GM23338 (cell line): Measurements from ENCODE around the gene SMR3A. TPM values are rescaled to one million over a fixed set of nuclear protein-coding genes. Genes with fewer than 3 reads are reported as not detected.

Experiments
- ATAC-seq: fragments of 200-7000 bp; cut with Tn5 transposase; 3 replicates; pipeline ENCODE4 v1.9.1; 2020
- DNase-seq: peaks from one replicate; pipeline ENCODE4 v3.0.0-alpha.2; 2015; ENCODE audit warnings: low spot score
- H2AFZ ChIP-seq: fragments of 200-600 bp; sonication (generic); 2 replicates; pipeline ENCODE4 v1.8.0; 2016; ENCODE audit warnings: antibody characterized with exemption, mild to moderate bottlenecking, moderate library complexity
- H3F3A ChIP-seq: fragments of 200-600 bp; sonication (generic); replicated peaks from 2 replicates; pipeline ENCODE4 v1.8.0; 2017; ENCODE audit warnings: antibody characterized with exemption, mixed run types, low read depth
- H3K27ac ChIP-seq: fragments of 200-600 bp; sonication (generic); 2 replicates; pipeline ENCODE4 v1.6.1; 2016; ENCODE audit warnings: low read depth
- H3K27me3 ChIP-seq: fragments of 200-600 bp; sonication (generic); 2 replicates; pipeline ENCODE4 v1.8.0; 2016; ENCODE audit warnings: mild to moderate bottlenecking, mixed run types, moderate library complexity; ENCODE audit not compliant: insufficient read depth
- H3K36me3 ChIP-seq: fragments of 200-600 bp; sonication (generic); 2 replicates; pipeline ENCODE4 v1.8.0; 2016; ENCODE audit warnings: mild to moderate bottlenecking; ENCODE audit not compliant: insufficient read depth
- H3K4me1 ChIP-seq: fragments of 200-600 bp; sonication (generic); 2 replicates; pipeline ENCODE4 v1.8.0; 2016; ENCODE audit warnings: mild to moderate bottlenecking, moderate library complexity; ENCODE audit not compliant: insufficient read depth
- H3K4me2 ChIP-seq: fragments of 200-600 bp; sonication (generic); 2 replicates; pipeline ENCODE4 v1.7.1; 2017; ENCODE audit warnings: mixed run types
- H3K4me3 ChIP-seq: fragments of 200-600 bp; sonication (generic); 2 replicates; pipeline ENCODE4 v1.6.1; 2016; ENCODE audit warnings: mixed run types
- H3K79me2 ChIP-seq: fragments of 200-600 bp; sonication (generic); replicated peaks from 2 replicates; pipeline ENCODE4 v1.8.0; 2017; ENCODE audit warnings: mild to moderate bottlenecking; ENCODE audit not compliant: insufficient read depth
- H3K9me2 ChIP-seq: fragments of 200-600 bp; sonication (generic); 2 replicates; pipeline ENCODE4 v1.8.0; 2017; ENCODE audit not compliant: insufficient read depth
- H4K20me1 ChIP-seq: fragments of 200-600 bp; sonication (generic); replicated peaks from 2 replicates; pipeline ENCODE4 v1.8.0; 2017; ENCODE audit warnings: mild to moderate bottlenecking; ENCODE audit not compliant: insufficient read depth
- H3K27ac Mint-ChIP-seq: 2 replicates; pipeline ENCODE4 v1.8.0; 2020; ENCODE audit warnings: inconsistent platforms, mild to moderate bottlenecking, moderate library complexity, mixed read lengths
- H3K27me3 Mint-ChIP-seq: 3 replicates; pipeline ENCODE4 v1.8.0; 2022; ENCODE audit warnings: low read depth, mild to moderate bottlenecking, moderate library complexity, mixed read lengths, inconsistent platforms; ENCODE audit not compliant: insufficient read depth, poor library complexity
- H3K36me3 Mint-ChIP-seq: 3 replicates; pipeline ENCODE4 v1.8.0; 2021; ENCODE audit warnings: low read depth, mild to moderate bottlenecking, inconsistent platforms, moderate library complexity, mixed read lengths
- H3K4me1 Mint-ChIP-seq: 3 replicates; pipeline ENCODE4 v1.8.0; 2020; ENCODE audit warnings: mild to moderate bottlenecking, inconsistent platforms, mixed read lengths
- H3K4me3 Mint-ChIP-seq: 3 replicates; pipeline ENCODE4 v1.8.0; 2021; ENCODE audit warnings: moderate library complexity, mild to moderate bottlenecking, inconsistent platforms, mixed read lengths
- H3K9me3 Mint-ChIP-seq: 3 replicates; pipeline ENCODE4 v1.8.0; 2020; ENCODE audit warnings: moderate library complexity, mild to moderate bottlenecking, inconsistent platforms, mixed read lengths
- CREB1 ChIP-seq: fragments of 250-450 bp; sonication (Bioruptor Pico); IDR thresholded peaks from 2 replicates; pipeline ENCODE4 v1.5.0; 2020; ENCODE audit warnings: low read depth, mild to moderate bottlenecking, moderate library complexity
- EZH2 ChIP-seq: fragments of 200-600 bp; sonication (generic); IDR thresholded peaks from one replicate; pipeline ENCODE4 v1.8.0; 2017; ENCODE audit warnings: antibody characterized with exemption, mild to moderate bottlenecking, low read depth; ENCODE audit not compliant: unreplicated experiment
- EZH2phosphoT487 ChIP-seq: fragments of 200-600 bp; sonication (generic); IDR thresholded peaks from one replicate; pipeline ENCODE4 v1.8.1; 2018; ENCODE audit warnings: antibody characterized with exemption; ENCODE audit not compliant: unreplicated experiment
- JUNB ChIP-seq: IDR thresholded peaks from one replicate; pipeline ENCODE4 v1.6.1; 2016; ENCODE audit warnings: antibody characterized with exemption; ENCODE audit not compliant: unreplicated experiment
- NANOG ChIP-seq: IDR thresholded peaks from 2 replicates; pipeline ENCODE4 v1.6.1; 2016; ENCODE audit warnings: antibody characterized with exemption, borderline replicate concordance
- POLR2AphosphoS5 ChIP-seq: IDR thresholded peaks from 2 replicates; pipeline ENCODE4 v1.6.1; 2016; ENCODE audit warnings: antibody characterized with exemption, low read depth
- REST ChIP-seq: IDR thresholded peaks from one replicate; pipeline ENCODE4 v1.6.1; 2018; ENCODE audit warnings: antibody characterized with exemption; ENCODE audit not compliant: unreplicated experiment
- STAT1 ChIP-seq: IDR thresholded peaks from one replicate; pipeline ENCODE4 v1.6.1; 2016; ENCODE audit warnings: antibody characterized with exemption; ENCODE audit not compliant: unreplicated experiment
- ZNF114 ChIP-seq: fragments of 250-450 bp; sonication (Bioruptor Pico); IDR thresholded peaks from 2 replicates; pipeline ENCODE4 v1.5.0; 2020; ENCODE audit warnings: mild to moderate bottlenecking, moderate library complexity
- ZNF331 ChIP-seq: fragments of 250-450 bp; sonication (Bioruptor Pico); IDR thresholded peaks from 2 replicates; pipeline ENCODE4 v1.5.0; 2020; ENCODE audit warnings: low read depth, mild to moderate bottlenecking, moderate library complexity
- polyA plus RNA-seq: library from polyadenylated mRNA; unstranded; fragments of >200 nt; fragmentation: Nextera tagmentation; extraction: Ambion mirVana; gene quantifications from 2 replicates; pipeline ENCODE4 v1.2.1, GENCODE V29; 2016
- total RNA-seq: library from RNA; depleted of rRNA; stranded (reverse); fragments of >200 nt; shearing (Covaris generic); gene quantifications from 2 replicates; pipeline ENCODE4 v1.2.3, GENCODE V29; 2014
- TF ChIP-seq, protein P1 (sequence below): IDR thresholded peaks from 2 replicates; pipeline ENCODE4 v1.6.1; 2016; ENCODE audit warnings: antibody characterized with exemption
- TF ChIP-seq, protein P2 (sequence below): fragments of 250-450 bp; sonication (Bioruptor Pico); IDR thresholded peaks from 2 replicates; pipeline ENCODE4 v1.5.0; 2020; ENCODE audit warnings: mild to moderate bottlenecking, moderate library complexity
- TF ChIP-seq, protein P3 (sequence below), 2 experiments: fragments of 200-600 bp in 1 of 2; sonication (generic) in 1 of 2; conservative IDR thresholded peaks; 2 replicates each; pipeline versions ENCODE4 v1.5.1 to v1.6.1; 2016 to 2017; ENCODE audit warnings: antibody characterized with exemption in 2 of 2, low read depth in 2 of 2, mild to moderate bottlenecking in 2 of 2, moderate library complexity in 1 of 2

Gene SMR3A
- total and polyA plus RNA-seq, 2 experiments from 2014 or later, result not detected

GRCh38 chr4:70382691-70383181 lies 22.2 kb downstream of the SMR3A start, which contains the start of gene SMR3B:
SMR3B (plus strand) TSS chr4:70383131; CDS start chr4:70384511, 1,380 bp downstream.
- no peak within 1 kb of the TSS for H2AFZ ChIP-seq
- DNase-seq (no peak), ATAC-seq (no peak)
- no peaks in the 10 kb centered on the region for H3K36me3 ChIP-seq
- H3K79me2 ChIP-seq, result no peaks in the 10 kb centered on the region
- Mint-ChIP-seq H3K36me3 (no peaks in the 10 kb centered on the region), H3K27ac (no peak within 1 kb of the TSS), H3K4me1 (no peaks in the 10 kb centered on the region; the same call in 2 of the 3 replicates), H3K27me3 (no peaks in the 10 kb centered on the region), H3K4me3 (no peak within 1 kb of the TSS), H3K9me3 (no peaks in the 10 kb centered on the region)
- H3K27ac ChIP-seq, result no peak within 1 kb of the TSS
- H3F3A ChIP-seq, result no peaks in the 10 kb centered on the region
- no peak within 1 kb of the TSS for H3K4me2 ChIP-seq
- H3K4me1 ChIP-seq, result no peaks in the 10 kb centered on the region
- H3K4me3 ChIP-seq, result no peak within 1 kb of the TSS
- TF ChIP-seq ZNF331 (CRISPR knock-in tag), result no peak
- TF ChIP-seq, protein P1, sequence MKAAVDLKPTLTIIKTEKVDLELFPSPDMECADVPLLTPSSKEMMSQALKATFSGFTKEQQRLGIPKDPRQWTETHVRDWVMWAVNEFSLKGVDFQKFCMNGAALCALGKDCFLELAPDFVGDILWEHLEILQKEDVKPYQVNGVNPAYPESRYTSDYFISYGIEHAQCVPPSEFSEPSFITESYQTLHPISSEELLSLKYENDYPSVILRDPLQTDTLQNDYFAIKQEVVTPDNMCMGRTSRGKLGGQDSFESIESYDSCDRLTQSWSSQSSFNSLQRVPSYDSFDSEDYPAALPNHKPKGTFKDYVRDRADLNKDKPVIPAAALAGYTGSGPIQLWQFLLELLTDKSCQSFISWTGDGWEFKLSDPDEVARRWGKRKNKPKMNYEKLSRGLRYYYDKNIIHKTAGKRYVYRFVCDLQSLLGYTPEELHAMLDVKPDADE, result no peak
- TF ChIP-seq EZH2, result no peak
- no peak for TF ChIP-seq JUNB
- TF ChIP-seq, protein P2, sequence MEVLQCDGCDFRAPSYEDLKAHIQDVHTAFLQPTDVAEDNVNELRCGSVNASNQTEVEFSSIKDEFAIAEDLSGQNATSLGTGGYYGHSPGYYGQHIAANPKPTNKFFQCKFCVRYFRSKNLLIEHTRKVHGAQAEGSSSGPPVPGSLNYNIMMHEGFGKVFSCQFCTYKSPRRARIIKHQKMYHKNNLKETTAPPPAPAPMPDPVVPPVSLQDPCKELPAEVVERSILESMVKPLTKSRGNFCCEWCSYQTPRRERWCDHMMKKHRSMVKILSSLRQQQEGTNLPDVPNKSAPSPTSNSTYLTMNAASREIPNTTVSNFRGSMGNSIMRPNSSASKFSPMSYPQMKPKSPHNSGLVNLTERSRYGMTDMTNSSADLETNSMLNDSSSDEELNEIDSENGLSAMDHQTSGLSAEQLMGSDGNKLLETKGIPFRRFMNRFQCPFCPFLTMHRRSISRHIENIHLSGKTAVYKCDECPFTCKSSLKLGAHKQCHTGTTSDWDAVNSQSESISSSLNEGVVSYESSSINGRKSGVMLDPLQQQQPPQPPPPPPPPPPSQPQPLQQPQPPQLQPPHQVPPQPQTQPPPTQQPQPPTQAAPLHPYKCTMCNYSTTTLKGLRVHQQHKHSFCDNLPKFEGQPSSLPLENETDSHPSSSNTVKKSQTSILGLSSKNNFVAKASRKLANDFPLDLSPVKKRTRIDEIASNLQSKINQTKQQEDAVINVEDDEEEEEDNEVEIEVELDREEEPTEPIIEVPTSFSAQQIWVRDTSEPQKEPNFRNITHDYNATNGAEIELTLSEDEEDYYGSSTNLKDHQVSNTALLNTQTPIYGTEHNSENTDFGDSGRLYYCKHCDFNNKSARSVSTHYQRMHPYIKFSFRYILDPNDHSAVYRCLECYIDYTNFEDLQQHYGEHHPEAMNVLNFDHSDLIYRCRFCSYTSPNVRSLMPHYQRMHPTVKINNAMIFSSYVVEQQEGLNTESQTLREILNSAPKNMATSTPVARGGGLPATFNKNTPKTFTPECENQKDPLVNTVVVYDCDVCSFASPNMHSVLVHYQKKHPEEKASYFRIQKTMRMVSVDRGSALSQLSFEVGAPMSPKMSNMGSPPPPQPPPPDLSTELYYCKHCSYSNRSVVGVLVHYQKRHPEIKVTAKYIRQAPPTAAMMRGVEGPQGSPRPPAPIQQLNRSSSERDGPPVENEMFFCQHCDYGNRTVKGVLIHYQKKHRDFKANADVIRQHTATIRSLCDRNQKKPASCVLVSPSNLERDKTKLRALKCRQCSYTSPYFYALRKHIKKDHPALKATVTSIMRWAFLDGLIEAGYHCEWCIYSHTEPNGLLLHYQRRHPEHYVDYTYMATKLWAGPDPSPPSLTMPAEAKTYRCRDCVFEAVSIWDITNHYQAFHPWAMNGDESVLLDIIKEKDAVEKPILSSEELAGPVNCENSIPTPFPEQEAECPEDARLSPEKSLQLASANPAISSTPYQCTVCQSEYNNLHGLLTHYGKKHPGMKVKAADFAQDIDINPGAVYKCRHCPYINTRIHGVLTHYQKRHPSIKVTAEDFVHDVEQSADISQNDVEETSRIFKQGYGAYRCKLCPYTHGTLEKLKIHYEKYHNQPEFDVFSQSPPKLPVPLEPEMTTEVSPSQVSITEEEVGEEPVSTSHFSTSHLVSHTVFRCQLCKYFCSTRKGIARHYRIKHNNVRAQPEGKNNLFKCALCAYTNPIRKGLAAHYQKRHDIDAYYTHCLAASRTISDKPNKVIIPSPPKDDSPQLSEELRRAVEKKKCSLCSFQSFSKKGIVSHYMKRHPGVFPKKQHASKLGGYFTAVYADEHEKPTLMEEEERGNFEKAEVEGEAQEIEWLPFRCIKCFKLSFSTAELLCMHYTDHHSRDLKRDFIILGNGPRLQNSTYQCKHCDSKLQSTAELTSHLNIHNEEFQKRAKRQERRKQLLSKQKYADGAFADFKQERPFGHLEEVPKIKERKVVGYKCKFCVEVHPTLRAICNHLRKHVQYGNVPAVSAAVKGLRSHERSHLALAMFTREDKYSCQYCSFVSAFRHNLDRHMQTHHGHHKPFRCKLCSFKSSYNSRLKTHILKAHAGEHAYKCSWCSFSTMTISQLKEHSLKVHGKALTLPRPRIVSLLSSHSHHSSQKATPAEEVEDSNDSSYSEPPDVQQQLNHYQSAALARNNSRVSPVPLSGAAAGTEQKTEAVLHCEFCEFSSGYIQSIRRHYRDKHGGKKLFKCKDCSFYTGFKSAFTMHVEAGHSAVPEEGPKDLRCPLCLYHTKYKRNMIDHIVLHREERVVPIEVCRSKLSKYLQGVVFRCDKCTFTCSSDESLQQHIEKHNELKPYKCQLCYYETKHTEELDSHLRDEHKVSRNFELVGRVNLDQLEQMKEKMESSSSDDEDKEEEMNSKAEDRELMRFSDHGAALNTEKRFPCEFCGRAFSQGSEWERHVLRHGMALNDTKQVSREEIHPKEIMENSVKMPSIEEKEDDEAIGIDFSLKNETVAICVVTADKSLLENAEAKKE (CRISPR knock-in tag), result no peak
- no peak for TF ChIP-seq EZH2phosphoT487
- TF ChIP-seq NANOG, result no peak
- no peak for TF ChIP-seq ZNF114 (CRISPR knock-in tag)
- no peak for TF ChIP-seq POLR2AphosphoS5
- TF ChIP-seq CREB1 (CRISPR knock-in tag), result no peak
- TF ChIP-seq STAT1, result no peak
- TF ChIP-seq REST, result no peak
- TF ChIP-seq, protein P3, sequence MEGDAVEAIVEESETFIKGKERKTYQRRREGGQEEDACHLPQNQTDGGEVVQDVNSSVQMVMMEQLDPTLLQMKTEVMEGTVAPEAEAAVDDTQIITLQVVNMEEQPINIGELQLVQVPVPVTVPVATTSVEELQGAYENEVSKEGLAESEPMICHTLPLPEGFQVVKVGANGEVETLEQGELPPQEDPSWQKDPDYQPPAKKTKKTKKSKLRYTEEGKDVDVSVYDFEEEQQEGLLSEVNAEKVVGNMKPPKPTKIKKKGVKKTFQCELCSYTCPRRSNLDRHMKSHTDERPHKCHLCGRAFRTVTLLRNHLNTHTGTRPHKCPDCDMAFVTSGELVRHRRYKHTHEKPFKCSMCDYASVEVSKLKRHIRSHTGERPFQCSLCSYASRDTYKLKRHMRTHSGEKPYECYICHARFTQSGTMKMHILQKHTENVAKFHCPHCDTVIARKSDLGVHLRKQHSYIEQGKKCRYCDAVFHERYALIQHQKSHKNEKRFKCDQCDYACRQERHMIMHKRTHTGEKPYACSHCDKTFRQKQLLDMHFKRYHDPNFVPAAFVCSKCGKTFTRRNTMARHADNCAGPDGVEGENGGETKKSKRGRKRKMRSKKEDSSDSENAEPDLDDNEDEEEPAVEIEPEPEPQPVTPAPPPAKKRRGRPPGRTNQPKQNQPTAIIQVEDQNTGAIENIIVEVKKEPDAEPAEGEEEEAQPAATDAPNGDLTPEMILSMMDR (conservative IDR thresholded peaks at IDR 0.05; ENCODE audit: low read depth in 2 of 2), result no peak
- H3K9me2 ChIP-seq, result no peaks in the 10 kb centered on the region; the same call in 1 of the 2 replicates
- no peaks in the 10 kb centered on the region for H4K20me1 ChIP-seq
- H3K27me3 ChIP-seq, result no peaks in the 10 kb centered on the region
